Activated naive CD8-positive, alpha-beta T cell treated with anti-CD3 and anti-CD28 coated beads, Interleukin-2, amount 50 U/mL, for 24 hours (primary cell): ENCODE results near the gene TMTC4.
"Not testable (repeated sequence)": the region's sequence is repeated elsewhere in the genome, so short reads cannot be mapped to it uniquely, and the experiment has no call there.

ENCODE experiments used
- ATAC-seq: fragments of 150-1000 bp; cut with Tn5 transposase; one replicate; pipeline ENCODE4 v1.10.0; 2021
- DNase-seq: peaks from one replicate; pipeline ENCODE4 v3.0.0; 2021
- H3K27ac Mint-ChIP-seq: one replicate; pipeline ENCODE4 v1.8.0; 2021; ENCODE audit warnings: mild to moderate bottlenecking, mixed read lengths
- H3K27me3 Mint-ChIP-seq: one replicate; pipeline ENCODE4 v1.8.0; 2021; ENCODE audit warnings: mixed read lengths
- H3K36me3 Mint-ChIP-seq: one replicate; pipeline ENCODE4 v1.8.0; 2021; ENCODE audit warnings: low read depth, mixed read lengths
- H3K4me1 Mint-ChIP-seq: one replicate; pipeline ENCODE4 v1.8.0; 2021; ENCODE audit warnings: mixed read lengths
- H3K4me3 Mint-ChIP-seq: one replicate; pipeline ENCODE4 v1.8.0; 2021; ENCODE audit warnings: mild to moderate bottlenecking, moderate library complexity, mixed read lengths
- H3K9me3 Mint-ChIP-seq: one replicate; pipeline ENCODE4 v1.8.0; 2021; ENCODE audit warnings: mixed read lengths

The TMTC4 gene

GRCh38 chr13:100597253-100597652, 77.3 kb downstream of the TMTC4 start:
- Mint-ChIP-seq H3K4me1 (no peaks in the 10 kb centered on the region), H3K4me3 (no peak overlapping the region), H3K27me3 (no peaks in the 10 kb centered on the region), H3K27ac (no peak overlapping the region), H3K36me3 (no peaks in the 10 kb centered on the region), H3K9me3 (no peaks in the 10 kb centered on the region)
- DNase-seq (no peak), ATAC-seq (no peak)

- H3K4me1 Mint-ChIP-seq, result no peaks in the 10 kb centered on the region
- H3K36me3 Mint-ChIP-seq, result no peaks in the 10 kb centered on the region
- H3K27ac Mint-ChIP-seq, result no peak overlapping the region
- no peaks in the 10 kb centered on the region for H3K27me3 Mint-ChIP-seq
- no peak for DNase-seq
- ATAC-seq, result no peak
- H3K9me3 Mint-ChIP-seq, result no peaks in the 10 kb centered on the region
- H3K4me3 Mint-ChIP-seq, result no peak overlapping the region
Observed at GRCh38 chr13:100596516-100596915, 78.1 kb downstream of the TMTC4 start.

DNA sequence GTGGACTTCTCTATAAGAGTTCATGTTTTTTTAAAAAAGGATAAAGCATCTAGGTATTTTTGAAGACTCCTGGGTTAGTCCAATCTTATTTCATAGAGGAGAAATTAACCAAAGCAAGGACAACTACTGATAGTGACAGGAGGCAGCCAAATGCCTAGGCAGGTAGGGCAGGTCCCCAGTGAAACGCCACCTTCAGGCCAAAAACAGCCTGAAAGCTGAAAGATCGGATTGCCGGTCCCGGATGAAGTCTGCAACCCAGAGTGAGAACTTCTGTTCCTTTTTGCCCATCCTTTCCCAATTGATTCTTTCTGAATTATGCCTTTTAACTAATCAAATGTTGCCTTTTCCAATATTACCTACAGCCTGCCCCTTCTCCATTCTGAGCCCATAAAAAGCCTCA, 79.9 kb downstream of the TMTC4 start:
- H3K36me3 Mint-ChIP-seq, result no peaks in the 10 kb centered on the region
- H3K9me3 Mint-ChIP-seq, result no peaks in the 10 kb centered on the region
- no peaks in the 10 kb centered on the region for H3K4me1 Mint-ChIP-seq
- H3K27me3 Mint-ChIP-seq, result no peaks in the 10 kb centered on the region
- ATAC-seq (no peak), DNase-seq (no peak)
- H3K4me3 Mint-ChIP-seq, result no peak overlapping the region
- no peak overlapping the region for H3K27ac Mint-ChIP-seq

DNA sequence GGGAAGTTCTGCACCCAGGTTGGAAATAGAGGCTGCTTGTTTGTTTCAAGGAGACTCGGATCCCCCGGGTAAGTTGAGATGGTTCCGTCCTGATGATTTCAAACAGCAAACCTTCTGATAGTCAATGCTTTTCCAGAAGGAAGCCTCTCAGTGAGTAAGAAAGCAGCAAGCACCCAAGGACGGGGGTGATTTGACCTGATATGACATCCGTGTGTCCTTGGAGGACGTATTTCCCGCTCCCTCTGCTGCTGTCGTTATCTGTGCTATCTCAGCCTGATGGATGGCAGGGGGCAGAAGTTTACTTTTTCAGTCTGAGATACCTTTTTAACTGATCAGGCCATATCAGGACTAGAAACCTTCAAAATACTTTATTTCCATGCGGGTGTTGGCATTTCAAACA, 80.3 kb downstream of the TMTC4 start:
- DNase-seq (no peak), ATAC-seq (no peak)
- Mint-ChIP-seq H3K27me3 (no peaks in the 10 kb centered on the region), H3K4me1 (peaks cover 2% of the 10 kb centered on the region), H3K27ac (no peak overlapping the region), H3K4me3 (no peak overlapping the region), H3K9me3 (no peaks in the 10 kb centered on the region), H3K36me3 (no peaks in the 10 kb centered on the region)

DNA sequence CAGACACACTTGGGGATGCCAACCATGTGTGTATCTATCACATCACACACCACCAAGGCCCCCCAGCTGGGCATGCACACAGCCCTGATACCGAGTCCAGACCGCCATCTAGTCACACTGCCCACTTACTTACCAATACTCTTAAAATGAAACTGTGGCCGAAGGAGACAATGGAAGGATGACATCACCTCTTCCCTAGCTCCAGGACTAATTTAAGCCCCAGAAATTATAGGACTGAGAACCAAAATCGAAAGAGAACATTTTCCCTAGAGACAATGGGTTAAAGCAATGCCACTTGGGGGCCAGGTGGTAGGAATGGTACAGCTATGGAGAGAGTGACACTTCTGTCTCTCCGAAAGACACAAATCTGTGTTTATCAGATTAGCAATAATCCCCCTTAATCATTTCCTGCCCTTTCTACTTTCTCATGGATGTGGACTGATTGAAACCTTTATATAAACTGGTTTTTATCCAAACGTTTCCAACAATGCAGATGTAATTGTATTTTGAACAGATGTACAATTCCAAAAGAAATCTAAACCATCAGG, 85.3 kb downstream of the TMTC4 start:
- peak overlapping the region; percentile 77 for H3K27ac Mint-ChIP-seq
- peak overlapping the region; percentile 76 for H3K4me3 Mint-ChIP-seq
- H3K4me1 Mint-ChIP-seq, result peaks cover 31% of the 10 kb centered on the region
- no peak for DNase-seq
- no peak for ATAC-seq
- no peaks in the 10 kb centered on the region for H3K9me3 Mint-ChIP-seq
- no peaks in the 10 kb centered on the region for H3K36me3 Mint-ChIP-seq
- no peaks in the 10 kb centered on the region for H3K27me3 Mint-ChIP-seq

GRCh38 chr13:100588331-100589177, 86.0 kb downstream of the TMTC4 start, which contains the start of gene GGACT:
Gene GGACT, minus strand, starts transcription at chr13:100588789. Its CDS starts 56,198 bp downstream, at chr13:100532591.
- Mint-ChIP-seq H3K27ac (peak within 1 kb of the TSS; percentile 79), H3K4me1 (peaks cover 34% of the 10 kb centered on the region), H3K36me3 (no peaks in the 10 kb centered on the region), H3K9me3 (no peaks in the 10 kb centered on the region), H3K27me3 (no peaks in the 10 kb centered on the region), H3K4me3 (peak within 1 kb of the TSS; percentile 76)
- peak; percentile 91 for DNase-seq
- peak; percentile 95 for ATAC-seq

DNA sequence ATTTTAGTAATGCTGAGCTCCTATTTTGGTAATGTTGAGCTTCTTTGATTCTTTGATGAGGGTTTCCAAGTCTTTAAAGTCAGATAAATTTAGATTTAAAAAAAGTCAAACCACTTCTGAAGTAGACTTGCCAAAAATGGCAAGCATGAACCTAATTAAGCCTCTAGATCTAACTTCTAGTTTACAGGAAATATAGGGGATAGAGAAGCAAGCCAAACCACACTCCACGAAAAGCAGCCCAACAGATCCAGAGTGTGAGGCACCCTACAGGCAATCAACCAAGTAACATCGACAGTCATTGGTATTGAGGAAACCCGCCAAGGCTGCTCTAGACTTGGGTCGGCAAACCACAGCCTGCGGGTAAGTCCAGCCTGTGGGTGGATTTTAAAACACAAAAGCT, 89.7 kb downstream of the TMTC4 start:
- no peak for ATAC-seq
- H3K27ac Mint-ChIP-seq, result no peak overlapping the region
- peak; percentile 12 for DNase-seq
- no peaks in the 10 kb centered on the region for H3K27me3 Mint-ChIP-seq
- peaks cover 2% of the 10 kb centered on the region for H3K36me3 Mint-ChIP-seq
- H3K9me3 Mint-ChIP-seq, result no peaks in the 10 kb centered on the region
- no peak overlapping the region for H3K4me3 Mint-ChIP-seq
- peaks cover 47% of the 10 kb centered on the region for H3K4me1 Mint-ChIP-seq

- no peaks in the 10 kb centered on the region for H3K27me3 Mint-ChIP-seq
- H3K27ac Mint-ChIP-seq, result no peak overlapping the region
- no peak overlapping the region for H3K4me3 Mint-ChIP-seq
- no peak for ATAC-seq
- no peak for DNase-seq
- no peaks in the 10 kb centered on the region for H3K9me3 Mint-ChIP-seq
- H3K4me1 Mint-ChIP-seq, result peaks cover 29% of the 10 kb centered on the region
- peaks cover 2% of the 10 kb centered on the region for H3K36me3 Mint-ChIP-seq
Observed at GRCh38 chr13:100581504-100581903, 93.1 kb downstream of the TMTC4 start.

- H3K4me1 Mint-ChIP-seq, result peaks cover 28% of the 10 kb centered on the region
- H3K4me3 Mint-ChIP-seq, result no peak overlapping the region
- no peak overlapping the region for H3K27ac Mint-ChIP-seq
- no peaks in the 10 kb centered on the region for H3K27me3 Mint-ChIP-seq
- peaks cover 2% of the 10 kb centered on the region for H3K36me3 Mint-ChIP-seq
- ATAC-seq (no peak), DNase-seq (no peak)
- no peaks in the 10 kb centered on the region for H3K9me3 Mint-ChIP-seq
Observed at GRCh38 chr13:100581030-100581429, 93.6 kb downstream of the TMTC4 start.

DNA sequence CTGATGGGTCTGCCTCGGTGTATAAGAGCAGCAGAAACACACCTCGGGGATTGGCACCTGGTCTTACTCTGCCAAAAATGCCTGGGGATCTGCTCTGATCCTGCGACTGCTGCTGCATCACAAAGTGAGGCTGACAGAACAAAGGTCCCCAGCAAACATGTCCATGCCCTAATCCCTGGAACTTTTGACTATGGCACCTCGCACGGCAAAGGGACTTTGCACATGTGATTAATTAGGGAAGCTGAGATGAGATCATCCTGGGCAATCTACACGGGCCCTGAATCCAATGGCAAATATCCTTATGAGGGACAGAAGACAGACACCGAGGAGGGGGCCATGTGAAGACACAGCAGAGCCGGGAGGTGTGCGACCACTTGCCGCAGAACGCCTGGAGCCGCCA, 94.5 kb downstream of the TMTC4 start:
- peaks cover 23% of the 10 kb centered on the region for H3K4me1 Mint-ChIP-seq
- no peaks in the 10 kb centered on the region for H3K9me3 Mint-ChIP-seq
- H3K27ac Mint-ChIP-seq, result no peak overlapping the region
- no peak for ATAC-seq
- peaks cover 2% of the 10 kb centered on the region for H3K36me3 Mint-ChIP-seq
- no peak overlapping the region for H3K4me3 Mint-ChIP-seq
- no peaks in the 10 kb centered on the region for H3K27me3 Mint-ChIP-seq
- no peak for DNase-seq

DNA sequence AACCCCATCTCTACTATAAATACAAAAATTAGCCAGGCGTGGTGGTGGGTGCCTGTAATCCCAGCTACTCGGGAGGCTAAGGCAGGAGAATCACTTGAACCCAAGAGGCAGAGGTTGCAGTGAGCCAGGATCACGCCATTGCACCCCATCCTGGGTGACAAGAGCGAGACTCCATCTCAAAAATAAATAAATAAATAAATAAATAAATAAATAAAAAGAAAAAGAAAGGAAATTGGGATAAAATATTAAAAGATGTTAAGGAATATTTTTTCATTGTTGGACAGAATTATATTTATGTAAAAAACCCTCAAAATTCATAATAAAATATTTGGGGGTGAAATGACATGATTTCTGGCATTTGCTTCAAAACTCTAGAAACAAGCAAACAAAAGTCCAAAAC, 97.4 kb downstream of the TMTC4 start:
- H3K27me3 Mint-ChIP-seq, H3K9me3 Mint-ChIP-seq, DNase-seq, H3K4me3 Mint-ChIP-seq, ATAC-seq, H3K27ac Mint-ChIP-seq, H3K36me3 Mint-ChIP-seq: not testable (repeated sequence)
- peaks cover 27% of the 10 kb centered on the region for H3K4me1 Mint-ChIP-seq

- Mint-ChIP-seq H3K36me3 (no peaks in the 10 kb centered on the region), H3K27me3 (no peaks in the 10 kb centered on the region), H3K4me1 (peaks cover 14% of the 10 kb centered on the region), H3K9me3 (no peaks in the 10 kb centered on the region), H3K4me3 (no peak overlapping the region), H3K27ac (no peak overlapping the region)
- DNase-seq, result peak; percentile 78
- ATAC-seq, result peak; percentile 84
Observed at GRCh38 chr13:100573121-100573520, 101.5 kb downstream of the TMTC4 start.

DNA sequence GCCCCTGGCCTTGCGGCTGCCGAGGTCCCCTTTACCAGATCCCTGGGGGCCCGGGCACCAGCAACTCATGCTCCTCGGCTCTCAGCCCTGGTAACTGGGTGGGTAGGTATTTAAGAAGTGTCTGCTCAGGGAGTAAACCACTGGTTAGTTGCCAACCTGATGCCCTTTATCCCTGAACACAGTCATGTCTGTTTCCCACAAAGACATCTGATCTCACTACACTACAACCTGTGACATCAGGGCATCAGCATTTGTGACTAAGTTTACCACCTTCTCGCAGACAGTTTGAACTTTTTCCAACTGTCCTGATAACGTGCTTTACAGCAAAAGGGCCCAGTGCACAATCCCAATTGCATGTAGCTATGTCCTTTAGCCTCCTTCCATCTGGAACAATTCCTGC, 108.1 kb downstream of the TMTC4 start:
- Mint-ChIP-seq H3K27me3 (no peaks in the 10 kb centered on the region), H3K9me3 (no peaks in the 10 kb centered on the region), H3K4me1 (no peaks in the 10 kb centered on the region), H3K27ac (no peak overlapping the region), H3K4me3 (no peak overlapping the region), H3K36me3 (peaks cover 6% of the 10 kb centered on the region)
- no peak for ATAC-seq
- DNase-seq, result no peak

- no peak for ATAC-seq
- no peaks in the 10 kb centered on the region for H3K27me3 Mint-ChIP-seq
- no peak overlapping the region for H3K27ac Mint-ChIP-seq
- no peak overlapping the region for H3K4me3 Mint-ChIP-seq
- H3K4me1 Mint-ChIP-seq, result no peaks in the 10 kb centered on the region
- peaks cover 6% of the 10 kb centered on the region for H3K36me3 Mint-ChIP-seq
- H3K9me3 Mint-ChIP-seq, result no peaks in the 10 kb centered on the region
- DNase-seq, result no peak
Observed at GRCh38 chr13:100565286-100565685, 109.3 kb downstream of the TMTC4 start.

- peaks cover 6% of the 10 kb centered on the region for H3K36me3 Mint-ChIP-seq
- no peaks in the 10 kb centered on the region for H3K4me1 Mint-ChIP-seq
- H3K9me3 Mint-ChIP-seq, result no peaks in the 10 kb centered on the region
- no peak overlapping the region for H3K4me3 Mint-ChIP-seq
- no peak overlapping the region for H3K27ac Mint-ChIP-seq
- no peaks in the 10 kb centered on the region for H3K27me3 Mint-ChIP-seq
- no peak for DNase-seq
- no peak for ATAC-seq
Observed at GRCh38 chr13:100564444-100565223, 110.0 kb downstream of the TMTC4 start.
